ENCODE results near the gene CLDN6. TPM values are rescaled to one million over a fixed set of nuclear protein-coding genes. Genes with fewer than 3 reads are reported as not detected.

Gene CLDN6
- total and polyA plus RNA-seq, 9 of the 15 experiments (the other 6 are each of a cell fraction or from before 2014, with no cell fraction given) = 0.22 to 0.75 (median 0.38) TPM; not detected in 3

- TF ChIP-seq, protein P1, sequence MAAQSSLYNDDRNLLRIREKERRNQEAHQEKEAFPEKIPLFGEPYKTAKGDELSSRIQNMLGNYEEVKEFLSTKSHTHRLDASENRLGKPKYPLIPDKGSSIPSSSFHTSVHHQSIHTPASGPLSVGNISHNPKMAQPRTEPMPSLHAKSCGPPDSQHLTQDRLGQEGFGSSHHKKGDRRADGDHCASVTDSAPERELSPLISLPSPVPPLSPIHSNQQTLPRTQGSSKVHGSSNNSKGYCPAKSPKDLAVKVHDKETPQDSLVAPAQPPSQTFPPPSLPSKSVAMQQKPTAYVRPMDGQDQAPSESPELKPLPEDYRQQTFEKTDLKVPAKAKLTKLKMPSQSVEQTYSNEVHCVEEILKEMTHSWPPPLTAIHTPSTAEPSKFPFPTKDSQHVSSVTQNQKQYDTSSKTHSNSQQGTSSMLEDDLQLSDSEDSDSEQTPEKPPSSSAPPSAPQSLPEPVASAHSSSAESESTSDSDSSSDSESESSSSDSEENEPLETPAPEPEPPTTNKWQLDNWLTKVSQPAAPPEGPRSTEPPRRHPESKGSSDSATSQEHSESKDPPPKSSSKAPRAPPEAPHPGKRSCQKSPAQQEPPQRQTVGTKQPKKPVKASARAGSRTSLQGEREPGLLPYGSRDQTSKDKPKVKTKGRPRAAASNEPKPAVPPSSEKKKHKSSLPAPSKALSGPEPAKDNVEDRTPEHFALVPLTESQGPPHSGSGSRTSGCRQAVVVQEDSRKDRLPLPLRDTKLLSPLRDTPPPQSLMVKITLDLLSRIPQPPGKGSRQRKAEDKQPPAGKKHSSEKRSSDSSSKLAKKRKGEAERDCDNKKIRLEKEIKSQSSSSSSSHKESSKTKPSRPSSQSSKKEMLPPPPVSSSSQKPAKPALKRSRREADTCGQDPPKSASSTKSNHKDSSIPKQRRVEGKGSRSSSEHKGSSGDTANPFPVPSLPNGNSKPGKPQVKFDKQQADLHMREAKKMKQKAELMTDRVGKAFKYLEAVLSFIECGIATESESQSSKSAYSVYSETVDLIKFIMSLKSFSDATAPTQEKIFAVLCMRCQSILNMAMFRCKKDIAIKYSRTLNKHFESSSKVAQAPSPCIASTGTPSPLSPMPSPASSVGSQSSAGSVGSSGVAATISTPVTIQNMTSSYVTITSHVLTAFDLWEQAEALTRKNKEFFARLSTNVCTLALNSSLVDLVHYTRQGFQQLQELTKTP (IDR thresholded peaks at IDR 0.05; ENCODE audit: low read depth in 1 of 2, partially characterized antibody in 2 of 2) = no peak
- no peak for TF ChIP-seq CUX1 (CRISPR knock-in tag; IDR thresholded peaks at IDR 0.05)
- no peak for TF ChIP-seq NFE2 (IDR thresholded peaks at IDR 0.05; ENCODE audit: low read depth)
- no peak for TF ChIP-seq PRDM10 (IDR thresholded peaks at IDR 0.05; ENCODE audit: partially characterized antibody)
- no peak for TF ChIP-seq ARID3A (IDR thresholded peaks at IDR 0.05; ENCODE audit: borderline replicate concordance, low read depth, low read length)
- no peak for TF ChIP-seq HBP1 (CRISPR knock-in tag; IDR thresholded peaks at IDR 0.05)
Observed at GRCh38 chr16:3021449-3022207, 3.6 kb upstream of the CLDN6 start (continued).

All from K562 (cell line).